COR-L47 (cell line): ENCODE results near the gene GRID2.

Experiments used
- DNase-seq: peaks from one replicate; lab custom pipeline; 2025; lab: John Stamatoyannopoulos, UW

The GRID2 gene

DNA sequence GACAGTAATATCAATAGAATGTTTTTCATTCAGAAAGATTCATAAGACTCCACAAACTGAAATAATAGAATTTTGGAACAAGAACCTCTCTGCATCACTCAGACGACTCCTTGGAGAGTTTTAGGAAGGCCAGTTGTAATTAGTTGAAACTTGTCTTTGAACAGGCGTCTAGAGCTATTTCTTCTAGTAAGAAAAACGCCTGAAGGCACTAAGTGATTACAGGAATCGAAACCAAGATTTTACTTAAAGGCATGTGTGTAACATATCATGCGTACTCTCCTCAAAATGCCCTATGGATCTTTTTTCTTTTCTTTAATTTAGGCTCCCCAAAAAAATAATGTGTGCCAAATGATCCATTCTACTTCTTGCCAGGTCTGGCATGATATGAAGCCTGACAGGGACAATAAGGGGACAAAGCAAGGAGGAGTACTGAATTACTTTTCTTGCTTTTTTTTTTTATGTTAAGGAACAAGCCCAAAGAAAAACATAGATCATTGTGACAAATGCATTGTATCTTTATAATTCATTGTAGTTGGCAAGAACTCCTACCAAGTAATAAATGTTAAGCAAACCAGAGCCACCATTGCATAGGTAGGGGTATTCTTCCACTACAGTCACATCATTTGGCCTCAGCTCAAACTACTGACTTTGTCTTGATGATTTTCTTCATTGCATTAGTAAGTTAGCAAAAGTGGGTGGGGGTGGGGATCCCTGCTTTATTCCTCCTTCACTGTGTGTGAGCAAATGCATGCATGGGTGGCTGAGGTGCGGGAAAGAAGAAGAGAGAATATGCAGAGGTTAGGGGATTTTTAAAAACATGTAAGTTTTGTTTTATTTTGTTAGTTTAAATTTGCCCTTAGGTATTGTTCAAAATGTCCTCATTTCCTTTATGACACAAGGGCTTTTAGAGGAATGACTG, 1444.9 kb downstream of the GRID2 start:
- no peak for DNase-seq

- no peak for DNase-seq
Observed at GRCh38 chr4:93749292-93749761, 1445.6 kb downstream of the GRID2 start.

- DNase-seq = peak; percentile 61
Observed at GRCh38 chr4:93751411-93751810, 1447.6 kb downstream of the GRID2 start.

GRCh38 chr4:93756101-93756500, 1452.3 kb downstream of the GRID2 start:
- no peak for DNase-seq

DNA sequence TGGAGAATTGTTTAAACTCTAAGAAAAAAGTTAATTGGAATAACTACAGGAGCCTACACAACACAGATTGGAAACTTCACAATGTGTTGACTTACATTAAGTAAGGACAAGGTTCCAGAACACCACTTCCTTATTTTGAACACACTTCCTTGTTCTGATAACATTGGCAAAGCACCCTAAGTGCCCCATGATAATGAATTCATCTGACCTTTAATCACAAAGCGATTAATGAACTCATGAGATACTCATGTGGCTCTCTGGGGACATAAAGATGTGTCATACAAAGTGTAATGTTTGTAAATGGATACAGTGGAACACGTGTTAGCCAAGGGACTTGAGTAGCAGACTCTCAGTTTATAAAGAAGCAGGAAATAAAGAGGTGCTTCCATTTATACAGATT, 1455.7 kb downstream of the GRID2 start:
- DNase-seq = no peak

- no peak for DNase-seq
Observed at GRCh38 chr4:93760284-93760683, 1456.5 kb downstream of the GRID2 start.

GRCh38 chr4:93761286-93761685, 1457.5 kb downstream of the GRID2 start:
- DNase-seq = no peak

GRCh38 chr4:93764639-93765246, 1461.0 kb downstream of the GRID2 start:
- DNase-seq = peak; percentile 35

DNA sequence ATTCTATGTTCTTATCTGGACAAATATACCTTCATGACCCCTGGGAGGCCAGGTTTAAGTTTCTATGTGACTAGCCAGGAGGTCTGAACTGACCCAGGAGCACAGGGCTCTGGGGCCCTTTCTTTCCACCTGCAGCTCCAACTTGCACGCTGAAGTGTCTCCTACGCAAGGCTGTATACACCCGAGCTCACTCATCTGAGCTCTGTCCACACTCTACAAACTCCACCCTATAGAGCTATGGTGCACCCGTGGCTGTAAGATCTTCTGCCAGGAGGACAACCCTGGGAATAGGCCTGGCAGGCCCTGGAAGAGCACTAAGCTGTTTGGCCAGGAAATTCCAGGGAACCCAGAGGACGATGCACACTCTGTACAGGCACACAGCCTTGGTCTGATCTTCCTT, 1464.2 kb downstream of the GRID2 start:
- no peak for DNase-seq

DNA sequence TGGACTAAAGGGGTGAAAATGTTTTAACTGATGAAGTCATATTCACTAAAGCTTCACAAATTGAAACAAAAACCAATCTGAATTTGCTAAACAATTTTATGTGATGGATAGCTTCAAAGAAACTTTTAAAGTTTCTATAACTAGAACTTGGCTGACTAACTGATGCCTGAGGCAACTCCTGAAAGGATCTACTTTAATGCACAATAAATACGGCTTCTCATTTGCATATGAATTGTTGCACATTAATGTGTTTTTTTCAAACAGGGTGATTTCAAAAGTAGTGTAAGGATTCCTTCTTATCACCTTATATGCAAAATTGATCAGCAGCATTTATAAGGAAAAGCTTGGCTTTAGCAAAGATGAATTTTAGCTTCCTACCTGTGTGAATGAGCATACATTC, 1466.4 kb downstream of the GRID2 start:
- no peak for DNase-seq

- DNase-seq = no peak
Observed at GRCh38 chr4:93771640-93772411, 1468.1 kb downstream of the GRID2 start.

GRCh38 chr4:93772858-93773257, 1469.1 kb downstream of the GRID2 start:
- DNase-seq = no peak

DNA sequence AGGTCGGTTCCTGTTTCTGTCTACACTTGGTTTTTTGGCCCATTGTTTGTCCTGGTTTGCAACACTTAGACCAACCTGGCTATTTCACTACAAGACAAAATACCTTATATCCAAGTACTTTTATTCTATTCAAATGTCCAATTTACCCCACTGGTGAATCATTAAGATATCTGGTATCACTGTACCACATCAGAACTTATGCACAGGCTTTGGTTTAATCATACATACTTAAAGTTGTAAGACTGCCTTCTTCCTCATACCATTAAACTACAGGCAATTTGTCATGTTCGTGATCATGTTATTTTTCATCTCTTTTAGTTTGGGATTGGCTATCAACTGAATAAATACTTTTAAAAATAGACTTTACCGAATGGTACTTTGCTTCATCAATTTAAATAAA, 1471.8 kb downstream of the GRID2 start:
- no peak for DNase-seq

- DNase-seq = peak; percentile 73
Observed at GRCh38 chr4:93776386-93777080, 1472.8 kb downstream of the GRID2 start.

DNA sequence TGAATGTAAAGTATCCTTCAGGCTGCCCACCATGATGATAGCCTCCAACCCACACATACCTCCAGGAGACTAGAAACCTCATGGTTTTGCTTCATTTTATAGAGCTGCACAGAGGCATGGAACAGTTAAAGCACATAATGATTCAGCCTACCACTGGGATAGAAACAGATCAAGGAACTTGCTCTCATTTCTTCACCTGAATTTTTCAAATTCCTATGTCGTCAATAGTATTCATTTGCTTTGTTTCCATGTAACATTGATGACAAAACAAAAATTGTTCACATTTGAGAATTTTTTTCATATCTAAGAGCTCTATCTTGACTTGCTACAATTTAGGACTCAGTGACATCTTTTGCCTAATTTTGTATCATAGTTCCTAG, 1473.3 kb downstream of the GRID2 start:
- DNase-seq = no peak

DNA sequence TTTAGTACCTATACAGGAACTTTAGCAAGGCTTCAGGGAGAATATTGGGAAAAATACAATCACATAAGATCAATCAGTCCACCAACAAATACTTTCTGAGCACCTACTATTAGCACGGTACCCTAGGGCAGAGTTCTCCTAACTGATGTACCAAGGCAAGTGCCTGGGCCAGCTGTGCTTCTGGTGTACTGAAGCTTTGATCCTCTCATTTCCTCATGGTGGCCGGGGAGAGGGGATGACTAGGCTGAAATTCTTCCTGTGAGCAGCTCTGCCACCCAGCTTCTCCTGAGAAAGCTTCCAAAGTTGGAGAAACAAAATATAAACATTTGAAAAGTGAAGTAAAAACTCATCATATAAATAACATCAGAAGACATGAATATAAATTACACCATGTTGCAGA, 1475.5 kb downstream of the GRID2 start:
- DNase-seq = no peak

DNA sequence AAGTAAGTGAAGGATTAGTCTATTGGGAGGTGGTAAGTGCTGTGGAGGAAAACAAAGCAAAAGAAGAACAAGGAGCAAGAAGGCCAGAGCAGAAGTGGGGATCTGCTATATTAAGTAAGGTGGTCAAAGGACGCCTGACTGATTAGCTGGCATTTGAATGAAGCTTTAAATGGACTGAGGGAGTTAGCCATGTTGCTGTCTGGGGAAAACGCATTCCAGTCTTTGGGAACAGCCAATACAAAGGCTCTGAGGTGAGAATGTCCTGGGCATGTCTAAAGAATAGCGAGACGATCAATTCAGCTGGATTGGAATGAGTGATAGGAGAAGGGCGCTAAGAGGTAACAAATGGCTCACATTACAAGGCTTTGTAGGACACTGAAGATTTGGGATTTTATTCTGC, 1476.3 kb downstream of the GRID2 start:
- DNase-seq = no peak

- no peak for DNase-seq
Observed at GRCh38 chr4:93781198-93781597, 1477.4 kb downstream of the GRID2 start.

DNA sequence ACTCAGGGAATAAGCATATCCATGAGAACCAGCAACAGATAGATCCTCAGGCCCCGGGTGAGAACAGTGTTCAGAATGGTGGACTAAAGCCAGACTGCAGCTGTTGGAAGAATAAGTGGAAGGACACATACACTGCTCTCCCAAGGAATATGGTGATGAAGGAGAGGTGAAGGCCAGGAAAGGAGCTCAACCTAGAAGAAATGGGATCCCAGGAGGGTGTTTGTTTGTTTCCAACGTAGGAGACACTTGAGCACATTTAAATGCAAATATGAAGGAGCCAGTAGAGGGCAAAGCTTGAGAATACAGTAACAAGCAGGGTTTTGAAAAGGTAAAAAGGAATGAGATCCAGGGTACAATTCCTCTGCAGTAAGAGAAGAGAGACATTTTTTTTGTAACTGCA, 1482.4 kb downstream of the GRID2 start:
- DNase-seq = no peak

DNA sequence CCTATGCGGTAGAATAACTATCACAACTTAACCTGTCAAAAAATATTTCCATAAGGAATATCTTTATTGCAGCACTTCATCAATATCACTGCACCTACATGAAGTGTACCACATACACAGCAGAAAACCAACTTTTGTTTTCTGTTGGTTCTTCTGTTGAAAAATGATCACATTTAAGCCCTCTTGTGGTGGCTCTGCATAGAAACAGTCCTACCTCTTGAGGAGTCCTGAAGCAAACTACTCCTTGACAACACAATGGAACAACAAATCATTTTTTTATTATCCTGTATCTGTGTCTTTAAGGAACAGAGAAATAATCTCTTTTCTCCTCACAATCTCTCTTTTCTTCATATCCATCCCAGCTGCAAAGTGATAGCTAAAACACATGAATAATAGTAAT, 1484.9 kb downstream of the GRID2 start:
- peak; percentile 45 for DNase-seq

- DNase-seq = peak; percentile 71
Observed at GRCh38 chr4:93791570-93792195, 1487.9 kb downstream of the GRID2 start.

- no peak for DNase-seq
Observed at GRCh38 chr4:93802045-93802444, 1498.3 kb downstream of the GRID2 start.
